ENCODE results near the gene PUM1. TPM values are rescaled to one million over a fixed set of nuclear protein-coding genes. Genes with fewer than 3 reads are reported as not detected.

The PUM1 gene
- total RNA-seq, 2 donors from 2014 or later, result 30.9 to 32.3 TPM

GRCh38 chr1:31007462-31007991 is 58.0 kb downstream of the PUM1 start:
- H3K27ac ChIP-seq, result no peak overlapping the region
- no peak for DNase-seq
- no peak for ATAC-seq
- H3K36me3 ChIP-seq (replicated peaks in 1 of 2; ENCODE audit: insufficient read depth in 1 of 2, low read depth in 2 of 2), result peaks cover 0 to 6% of the 10 kb centered on the region in 2 donors
- H3K4me1 ChIP-seq, result peaks cover 14% of the 10 kb centered on the region
- intact Hi-C loops (cut with DNase I), result no loop called here
- 86 to 89% methylated on average over 2 of the region's 2 CpGs for WGBS, 2 donors
- no peak overlapping the region for H3K4me3 ChIP-seq
- TF ChIP-seq CTCF (IDR thresholded peaks at IDR 0.05) (no peak), POLR2A (IDR thresholded peaks at IDR 0.05) (no peak)
- no peaks in the 10 kb centered on the region for H3K9me3 ChIP-seq
- H3K27me3 ChIP-seq, result no peaks in the 10 kb centered on the region

- no peak overlapping the region for H3K4me3 ChIP-seq
- peaks cover 9% of the 10 kb centered on the region for H3K4me1 ChIP-seq
- 80% methylated on average over 2 of the region's 2 CpGs for WGBS, 2 donors
- no peak for ATAC-seq
- TF ChIP-seq CTCF (IDR thresholded peaks at IDR 0.05) (no peak), POLR2A (IDR thresholded peaks at IDR 0.05) (no peak)
- DNase-seq, result no peak
- H3K27me3 ChIP-seq, result no peaks in the 10 kb centered on the region
- peaks cover 0 to 6% of the 10 kb centered on the region in 2 donors for H3K36me3 ChIP-seq (replicated peaks in 1 of 2; ENCODE audit: insufficient read depth in 1 of 2, low read depth in 2 of 2)
- no peak overlapping the region for H3K27ac ChIP-seq
- H3K9me3 ChIP-seq, result no peaks in the 10 kb centered on the region
- intact Hi-C loops (cut with DNase I), result no loop called here
Observed at GRCh38 chr1:31006747-31007146, 58.8 kb downstream of the PUM1 start.

- Histone ChIP-seq H3K27me3 (no peaks in the 10 kb centered on the region), H3K9me3 (no peaks in the 10 kb centered on the region), H3K4me3 (no peak overlapping the region), H3K36me3 (replicated peaks in 1 of 2; ENCODE audit: insufficient read depth in 1 of 2, low read depth in 2 of 2) (peaks cover 0 to 6% of the 10 kb centered on the region in 2 donors), H3K27ac (no peak overlapping the region), H3K4me1 (peaks cover 5% of the 10 kb centered on the region)
- TF ChIP-seq CTCF (IDR thresholded peaks at IDR 0.05), result no peak
- TF ChIP-seq POLR2A (IDR thresholded peaks at IDR 0.05), result no peak
- ATAC-seq (no peak), DNase-seq (no peak)
- 90 to 92% methylated on average over 6 of the region's 6 CpGs for WGBS, 2 donors
- intact Hi-C loops (cut with DNase I), result no loop called here
Observed at GRCh38 chr1:31005617-31006166, 59.8 kb downstream of the PUM1 start.

- Histone ChIP-seq H3K9me3 (no peaks in the 10 kb centered on the region), H3K4me1 (peaks cover 5% of the 10 kb centered on the region), H3K4me3 (no peak overlapping the region), H3K36me3 (replicated peaks in 1 of 2; ENCODE audit: insufficient read depth in 1 of 2, low read depth in 2 of 2) (peaks cover 0 to 6% of the 10 kb centered on the region in 2 donors), H3K27me3 (no peaks in the 10 kb centered on the region), H3K27ac (no peak overlapping the region)
- intact Hi-C loops (cut with DNase I), result no loop called here
- DNase-seq (no peak), ATAC-seq (no peak)
- TF ChIP-seq CTCF (IDR thresholded peaks at IDR 0.05) (no peak), POLR2A (IDR thresholded peaks at IDR 0.05) (no peak)
- WGBS, 2 donors, result 81 to 86% methylated on average over 3 of the region's 3 CpGs
Observed at GRCh38 chr1:31005198-31005597, 60.3 kb downstream of the PUM1 start.

- H3K4me3 ChIP-seq, result no peak overlapping the region
Observed at GRCh38 chr1:31004231-31004621, 61.3 kb downstream of the PUM1 start.

More at GRCh38 chr1:31004231-31004621, 61.3 kb downstream of the PUM1 start:
- Histone ChIP-seq H3K36me3 (replicated peaks in 1 of 2; ENCODE audit: insufficient read depth in 1 of 2, low read depth in 2 of 2) (peaks cover 0 to 6% of the 10 kb centered on the region in 2 donors), H3K27ac (no peak overlapping the region), H3K27me3 (no peaks in the 10 kb centered on the region), H3K4me1 (peaks cover 5% of the 10 kb centered on the region), H3K9me3 (no peaks in the 10 kb centered on the region)
- ATAC-seq, result no peak
- intact Hi-C loops (cut with DNase I), result no loop called here
- no peak for TF ChIP-seq CTCF (IDR thresholded peaks at IDR 0.05)
- DNase-seq, result no peak
